OCI-LY3 (cell line): ENCODE measurements around the gene BATF2.
"Not testable (repeated sequence)": the region's sequence is repeated elsewhere in the genome, so short reads cannot be mapped to it uniquely, and the experiment has no call there.

Experiments used
- H2AFZ ChIP-seq: fragments of 200-600, 300-600 bp; shearing (Covaris generic); 2 replicates; pipeline ENCODE4 v1.6.0; 2014; ENCODE audit warnings: antibody characterized with exemption, low read depth, low read length
- H3K27ac ChIP-seq: fragments of 200-600, 300-600 bp; sonication (generic); 2 replicates; pipeline ENCODE4 v1.5.1; 2014; ENCODE audit warnings: mild to moderate bottlenecking, low read length, moderate library complexity, mixed read lengths
- H3K27me3 ChIP-seq: fragments of 200-600, 300-600 bp; sonication (generic); 2 replicates; pipeline ENCODE4 v1.6.1; 2014; ENCODE audit warnings: low read depth, low read length, mixed read lengths
- H3K36me3 ChIP-seq: fragments of 200-600, 300-600 bp; sonication (generic); replicated peaks from 2 replicates; pipeline ENCODE3; 2014; ENCODE audit warnings: low read depth, low read length, mixed read lengths
- H3K4me1 ChIP-seq: fragments of 300-600, 200-600 bp; sonication (generic); 2 replicates; pipeline ENCODE4 v1.6.1; 2014; ENCODE audit warnings: low read length, mixed read lengths
- H3K4me2 ChIP-seq: fragments of 200-600, 300-600 bp; sonication (generic); 2 replicates; pipeline ENCODE4 v1.6.1; 2014; ENCODE audit warnings: low read length, mixed read lengths
- H3K4me3 ChIP-seq: fragments of 300-600, 200-600 bp; sonication (generic); 2 replicates; pipeline ENCODE4 v1.5.1; 2014; ENCODE audit warnings: antibody characterized with exemption, mild to moderate bottlenecking, low read length, moderate library complexity
- H3K79me2 ChIP-seq: fragments of 300-600, 200-600 bp; shearing (Covaris generic); 2 replicates; pipeline ENCODE4 v1.6.1; 2014; ENCODE audit warnings: mild to moderate bottlenecking, low read length, mixed read lengths
- H3K9ac ChIP-seq: fragments of 300-600, 200-600 bp; shearing (Covaris generic); 2 replicates; pipeline ENCODE4 v1.6.0; 2014; ENCODE audit warnings: mild to moderate bottlenecking, low read length, moderate library complexity
- H3K9me3 ChIP-seq: fragments of 200-600, 300-600 bp; shearing (Covaris generic); 2 replicates; pipeline ENCODE4 v1.6.1; 2014; ENCODE audit warnings: low read length, mixed read lengths; ENCODE audit not compliant: insufficient read depth
- H4K20me1 ChIP-seq: fragments of 200-600, 300-600 bp; sonication (generic); 2 replicates; pipeline ENCODE4 v1.6.1; 2016; ENCODE audit warnings: low read length, mixed read lengths; ENCODE audit not compliant: insufficient read depth
- CTCF ChIP-seq: fragments of 200-600, 300-600 bp; sonication (generic); IDR thresholded peaks from 2 replicates; pipeline ENCODE4 v1.5.1; 2014; ENCODE audit warnings: antibody characterized with exemption, low read length, low read depth
- EZH2phosphoT487 ChIP-seq: fragments of 200-600 bp; shearing (Covaris generic); IDR thresholded peaks from 2 replicates; pipeline ENCODE4 v1.6.1; 2018; ENCODE audit warnings: antibody characterized with exemption, mixed run types, low read depth

BATF2 gene

DNA sequence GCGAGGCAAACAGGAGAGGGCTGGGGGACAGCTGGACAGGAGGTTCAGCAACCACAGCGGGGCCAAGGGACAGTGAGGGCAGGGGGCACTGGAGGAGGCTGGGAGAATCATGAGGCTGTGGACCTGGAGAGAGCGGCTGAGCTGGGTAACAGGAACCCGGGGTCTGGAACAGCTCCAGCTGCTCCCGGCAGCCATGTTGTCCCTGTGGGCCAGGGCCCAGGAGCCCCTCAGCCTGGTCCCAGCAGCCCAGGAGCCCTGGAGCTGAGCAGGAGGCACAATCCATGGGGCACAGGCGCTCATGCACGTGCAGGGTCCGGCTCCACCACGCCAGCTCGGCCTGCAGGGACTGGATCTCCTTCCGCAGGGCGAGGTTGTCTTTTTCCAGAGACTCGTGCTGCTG lies 7.4 kb downstream of the BATF2 start:
- Histone ChIP-seq H3K36me3 (no peaks in the 10 kb centered on the region), H2AFZ (no peak overlapping the region), H3K9me3 (no peaks in the 10 kb centered on the region), H4K20me1 (no peaks in the 10 kb centered on the region), H3K79me2 (no peaks in the 10 kb centered on the region), H3K4me3 (no peak overlapping the region), H3K27me3 (peaks cover 7% of the 10 kb centered on the region; the same call in 1 of the 2 replicates), H3K9ac (no peak overlapping the region), H3K4me2 (no peak overlapping the region), H3K27ac (no peak overlapping the region), H3K4me1 (peaks cover 21% of the 10 kb centered on the region)
- TF ChIP-seq EZH2phosphoT487 (no peak), CTCF (no peak)

DNA sequence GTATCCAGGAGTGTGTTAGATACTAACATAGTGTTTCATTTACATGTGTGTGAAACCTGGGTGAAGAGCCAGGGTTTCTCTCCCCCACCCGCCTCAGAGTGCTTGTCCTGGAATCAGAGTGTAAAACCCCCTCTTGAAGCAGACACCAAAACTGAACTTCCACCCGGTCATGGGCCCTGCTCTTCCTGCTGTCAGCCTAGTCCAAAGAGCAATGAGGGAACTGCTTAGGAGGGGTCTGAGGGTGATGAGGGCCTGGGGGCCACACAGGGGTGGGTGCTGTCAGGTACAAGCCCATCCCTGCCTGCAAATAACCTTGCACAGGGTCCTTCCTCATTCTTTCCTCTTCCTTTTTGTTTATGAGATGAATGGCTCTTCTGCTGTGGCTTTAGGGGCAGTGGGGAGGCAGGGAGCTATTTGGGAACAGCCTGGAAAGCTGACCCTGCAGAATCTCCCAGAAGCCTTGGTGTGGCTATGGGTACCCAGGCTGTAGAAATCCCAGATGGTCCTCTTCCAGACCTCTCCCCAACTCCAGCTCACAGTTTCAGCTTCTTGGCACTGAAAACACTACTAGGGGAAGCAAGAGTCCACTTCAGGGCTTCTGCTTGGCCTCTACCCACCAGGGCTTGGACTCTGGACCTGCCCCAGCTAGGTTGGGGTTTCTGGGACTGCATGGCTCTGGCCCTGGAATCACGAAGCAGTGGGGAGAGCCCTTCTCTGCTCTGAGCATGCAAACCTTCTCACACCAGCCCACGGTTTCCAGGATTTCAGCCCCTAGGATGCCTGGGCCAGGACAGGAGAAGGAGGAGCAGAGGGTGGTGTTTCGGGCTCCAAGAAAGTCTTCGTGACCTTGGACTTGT lies 8.5 kb downstream of the BATF2 start:
- no peaks in the 10 kb centered on the region for H3K9me3 ChIP-seq
- H3K9ac ChIP-seq: no peak overlapping the region
- no peaks in the 10 kb centered on the region for H3K36me3 ChIP-seq
- H2AFZ ChIP-seq: no peak overlapping the region; the same call in 1 of the 2 replicates
- H3K4me2 ChIP-seq: no peak overlapping the region
- H3K4me3 ChIP-seq: no peak overlapping the region
- TF ChIP-seq EZH2phosphoT487 (no peak), CTCF (no peak)
- no peaks in the 10 kb centered on the region for H3K79me2 ChIP-seq
- peaks cover 1% of the 10 kb centered on the region; the same call in 1 of the 2 replicates for H3K27me3 ChIP-seq
- peaks cover 21% of the 10 kb centered on the region for H3K4me1 ChIP-seq
- no peaks in the 10 kb centered on the region for H4K20me1 ChIP-seq
- no peak overlapping the region for H3K27ac ChIP-seq

- H2AFZ ChIP-seq, H3K4me2 ChIP-seq, H3K9ac ChIP-seq, H3K36me3 ChIP-seq, H3K9me3 ChIP-seq, H3K4me1 ChIP-seq, H3K4me3 ChIP-seq, H3K27ac ChIP-seq, H4K20me1 ChIP-seq, H3K79me2 ChIP-seq: not testable (repeated sequence)
- peaks cover 21% of the 10 kb centered on the region for H3K27me3 ChIP-seq
These were observed 13.4 kb downstream of the BATF2 start for GRCh38 chr11:64983339-64983738.

GRCh38 chr11:64976651-64977050 lies 20.1 kb downstream of the BATF2 start:
- Histone ChIP-seq H4K20me1 (no peaks in the 10 kb centered on the region), H3K27me3 (peaks cover 13% of the 10 kb centered on the region), H3K79me2 (no peaks in the 10 kb centered on the region), H3K36me3 (no peaks in the 10 kb centered on the region), H3K4me2 (no peak overlapping the region), H3K4me1 (no peaks in the 10 kb centered on the region), H2AFZ (no peak overlapping the region), H3K9ac (no peak overlapping the region), H3K4me3 (no peak overlapping the region), H3K27ac (no peak overlapping the region), H3K9me3 (no peaks in the 10 kb centered on the region)
- TF ChIP-seq CTCF (no peak), EZH2phosphoT487 (no peak)
